CD4-positive, alpha-beta T cell treated with Interferon gamma for 1 hour (primary cell): Measurements from ENCODE around the gene NHERF1.

Experiments used
- DNase-seq: peaks from one replicate; pipeline ENCODE4 v3.0.0-alpha.2; 2020

NHERF1 gene

GRCh38 chr17:74815067-74815466, 66.6 kb downstream of the NHERF1 start:
- DNase-seq, result no peak

- no peak for DNase-seq
Observed at GRCh38 chr17:74815550-74816370, 67.3 kb downstream of the NHERF1 start.

GRCh38 chr17:74816905-74817620, 68.6 kb downstream of the NHERF1 start:
- no peak for DNase-seq

GRCh38 chr17:74818291-74818938, 70.0 kb downstream of the NHERF1 start:
- DNase-seq, result no peak
